Stromal cell of bone marrow (primary cell): ENCODE results near the gene ASS1.

Source experiments
- DNase-seq: peaks from one replicate; pipeline ENCODE4 v3.0.0-alpha.2; 2012; ENCODE audit warnings: low read depth

Gene ASS1

GRCh38 chr9:130473009-130473408 is 28.2 kb downstream of the ASS1 start:
- no peak for DNase-seq

GRCh38 chr9:130473566-130473965 is 28.8 kb downstream of the ASS1 start:
- DNase-seq, result no peak

GRCh38 chr9:130474106-130474505 is 29.3 kb downstream of the ASS1 start:
- no peak for DNase-seq

- DNase-seq, result no peak
These were observed 31.5 kb downstream of the ASS1 start for GRCh38 chr9:130476151-130476730.

GRCh38 chr9:130477564-130477963 is 32.8 kb downstream of the ASS1 start:
- no peak for DNase-seq

- DNase-seq, result no peak
These were observed 33.4 kb downstream of the ASS1 start for GRCh38 chr9:130478152-130478551.

GRCh38 chr9:130478736-130479575 is 34.2 kb downstream of the ASS1 start:
- DNase-seq, result no peak

GRCh38 chr9:130479587-130479986 is 34.8 kb downstream of the ASS1 start:
- no peak for DNase-seq

GRCh38 chr9:130480673-130481072 is 35.9 kb downstream of the ASS1 start:
- DNase-seq, result no peak

- no peak for DNase-seq
These were observed 37.7 kb downstream of the ASS1 start for GRCh38 chr9:130482463-130482862.

- no peak for DNase-seq
These were observed 38.7 kb downstream of the ASS1 start for GRCh38 chr9:130483371-130483971.

- no peak for DNase-seq
These were observed 39.8 kb downstream of the ASS1 start for GRCh38 chr9:130484362-130485072.

GRCh38 chr9:130486103-130486502 is 41.3 kb downstream of the ASS1 start:
- no peak for DNase-seq

GRCh38 chr9:130487500-130487899 is 42.7 kb downstream of the ASS1 start:
- no peak for DNase-seq

GRCh38 chr9:130488621-130489330 is 44.0 kb downstream of the ASS1 start:
- no peak for DNase-seq

- DNase-seq, result no peak
These were observed 46.2 kb downstream of the ASS1 start for GRCh38 chr9:130490981-130491380.

GRCh38 chr9:130491830-130492482 is 47.2 kb downstream of the ASS1 start:
- no peak for DNase-seq

- DNase-seq, result no peak
These were observed 48.3 kb downstream of the ASS1 start for GRCh38 chr9:130493021-130493420.

- DNase-seq, result no peak
These were observed 48.7 kb downstream of the ASS1 start for GRCh38 chr9:130493476-130493875.

- no peak for DNase-seq
These were observed 50.3 kb downstream of the ASS1 start for GRCh38 chr9:130495067-130495466.

- no peak for DNase-seq
These were observed 52.4 kb downstream of the ASS1 start for GRCh38 chr9:130497139-130497538.
